ENCODE data around the gene RDH5.

DNA sequence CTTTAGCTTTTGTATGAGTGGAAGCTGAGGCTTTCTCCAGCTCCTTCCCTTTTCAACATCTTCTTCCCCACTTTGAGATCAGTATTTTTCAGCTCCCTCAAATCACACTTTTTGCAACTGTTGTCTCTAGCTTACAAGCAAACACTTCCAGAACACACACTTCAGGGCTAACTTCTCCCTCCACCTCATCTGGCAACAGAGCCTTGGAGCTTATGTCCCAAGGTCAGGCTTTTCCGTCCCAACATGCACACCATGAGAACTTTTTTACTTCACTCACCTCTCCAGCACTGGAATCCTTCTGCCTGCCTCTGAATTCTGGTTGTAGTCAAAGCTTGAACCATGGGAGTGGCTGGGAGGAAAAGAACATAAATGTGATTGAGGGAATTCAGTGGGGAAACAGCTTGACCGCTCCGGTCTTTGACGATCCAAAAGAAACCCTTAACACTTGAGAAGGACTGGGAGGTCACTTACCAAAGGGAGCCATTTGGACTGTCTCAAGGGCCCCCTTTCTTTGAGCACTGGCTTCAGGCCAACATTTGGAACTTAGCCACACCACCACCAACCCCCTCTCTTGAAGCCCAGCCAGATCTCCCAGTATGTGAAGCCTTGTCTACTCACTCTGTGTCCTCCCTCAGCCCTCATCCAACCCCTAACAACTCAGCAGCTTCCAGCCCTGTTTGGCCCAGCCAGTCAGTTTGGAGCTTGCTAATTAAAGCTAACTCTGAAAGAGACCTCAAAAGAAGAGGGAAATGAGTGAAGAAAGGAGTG lies 8.2 kb upstream of the RDH5 start:
- no peak for TF ChIP-seq CTCF (IDR thresholded peaks at IDR 0.05 in 8 of 11, conservative IDR thresholded peaks at IDR 0.05 in 3 of 11)
- no peak for TF ChIP-seq POLR2AphosphoS5 (IDR thresholded peaks at IDR 0.05)
